ENCODE measurements around the gene KCNQ1. TPM values are rescaled to one million over a fixed set of nuclear protein-coding genes. Genes with fewer than 3 reads are reported as not detected.

Gene KCNQ1
- total RNA-seq, 1 donor from 2014 or later, result 4.8 TPM

DNA sequence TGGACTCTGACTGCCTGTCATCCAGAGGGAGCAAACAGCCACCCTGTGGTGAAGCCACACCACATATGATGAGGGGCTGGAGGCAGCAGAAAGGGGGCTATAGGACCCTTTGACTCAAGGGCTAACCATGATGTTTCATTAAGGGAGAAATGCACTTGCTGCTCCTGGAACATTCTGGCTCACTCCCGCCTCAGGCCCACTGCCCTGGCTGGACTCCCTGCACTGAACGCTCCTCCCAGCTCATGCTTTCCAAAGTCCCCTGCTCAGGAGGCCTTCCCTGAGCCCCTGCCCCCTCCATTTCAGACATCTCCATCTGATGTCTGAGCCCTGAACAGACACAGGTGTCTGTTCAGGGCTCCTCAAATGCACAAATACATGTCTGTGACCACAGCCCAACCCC, 371.7 kb downstream of the KCNQ1 start:
- H3K4me1 Mint-ChIP-seq (ENCODE audit: unreplicated experiment), result peaks cover 5% of the 10 kb centered on the region
- no peak for DNase-seq (ENCODE audit: extremely low spot score, unreplicated experiment)
- peaks cover 12% of the 10 kb centered on the region for H3K9me3 Mint-ChIP-seq
- H3K27ac Mint-ChIP-seq, result no peak overlapping the region
- no peaks in the 10 kb centered on the region for H3K36me3 Mint-ChIP-seq
- TF ChIP-seq, protein P1, sequence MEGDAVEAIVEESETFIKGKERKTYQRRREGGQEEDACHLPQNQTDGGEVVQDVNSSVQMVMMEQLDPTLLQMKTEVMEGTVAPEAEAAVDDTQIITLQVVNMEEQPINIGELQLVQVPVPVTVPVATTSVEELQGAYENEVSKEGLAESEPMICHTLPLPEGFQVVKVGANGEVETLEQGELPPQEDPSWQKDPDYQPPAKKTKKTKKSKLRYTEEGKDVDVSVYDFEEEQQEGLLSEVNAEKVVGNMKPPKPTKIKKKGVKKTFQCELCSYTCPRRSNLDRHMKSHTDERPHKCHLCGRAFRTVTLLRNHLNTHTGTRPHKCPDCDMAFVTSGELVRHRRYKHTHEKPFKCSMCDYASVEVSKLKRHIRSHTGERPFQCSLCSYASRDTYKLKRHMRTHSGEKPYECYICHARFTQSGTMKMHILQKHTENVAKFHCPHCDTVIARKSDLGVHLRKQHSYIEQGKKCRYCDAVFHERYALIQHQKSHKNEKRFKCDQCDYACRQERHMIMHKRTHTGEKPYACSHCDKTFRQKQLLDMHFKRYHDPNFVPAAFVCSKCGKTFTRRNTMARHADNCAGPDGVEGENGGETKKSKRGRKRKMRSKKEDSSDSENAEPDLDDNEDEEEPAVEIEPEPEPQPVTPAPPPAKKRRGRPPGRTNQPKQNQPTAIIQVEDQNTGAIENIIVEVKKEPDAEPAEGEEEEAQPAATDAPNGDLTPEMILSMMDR (conservative IDR thresholded peaks at IDR 0.05), result no peak
- H3K4me3 Mint-ChIP-seq, result no peak overlapping the region
- H3K27me3 Mint-ChIP-seq, result peaks cover 3% of the 10 kb centered on the region

DNA sequence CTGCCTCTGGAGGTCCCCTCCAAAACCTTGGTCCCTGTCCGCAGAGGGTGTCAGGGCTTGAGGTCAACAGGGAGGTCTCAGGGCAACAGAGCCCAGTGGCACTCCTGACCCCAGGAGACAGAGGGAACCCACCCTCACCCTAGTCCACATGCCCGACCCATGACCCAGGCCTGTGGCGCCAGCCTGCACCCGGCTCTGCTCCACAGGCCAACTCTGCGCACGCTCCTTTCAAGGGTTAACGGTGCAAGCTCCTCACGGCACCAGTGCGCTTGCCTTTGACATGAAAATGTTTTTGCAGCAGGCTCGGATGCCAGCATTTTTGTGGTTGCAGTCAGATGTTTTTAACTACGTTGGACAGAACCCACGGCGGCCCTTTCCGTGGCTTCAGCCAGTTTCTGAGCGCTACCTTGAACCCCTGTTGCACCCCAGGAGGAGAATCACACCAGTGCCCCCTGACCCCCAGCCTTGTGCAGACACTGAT, 372.2 kb downstream of the KCNQ1 start:
- DNase-seq (ENCODE audit: extremely low spot score, unreplicated experiment), result no peak
- TF ChIP-seq, protein P1 (conservative IDR thresholded peaks at IDR 0.05), result no peak
- Mint-ChIP-seq H3K4me1 (ENCODE audit: unreplicated experiment) (peaks cover 5% of the 10 kb centered on the region), H3K9me3 (peaks cover 12% of the 10 kb centered on the region), H3K4me3 (no peak overlapping the region), H3K27me3 (peaks cover 3% of the 10 kb centered on the region), H3K27ac (no peak overlapping the region), H3K36me3 (peaks cover under 1% of the 10 kb centered on the region)

DNA sequence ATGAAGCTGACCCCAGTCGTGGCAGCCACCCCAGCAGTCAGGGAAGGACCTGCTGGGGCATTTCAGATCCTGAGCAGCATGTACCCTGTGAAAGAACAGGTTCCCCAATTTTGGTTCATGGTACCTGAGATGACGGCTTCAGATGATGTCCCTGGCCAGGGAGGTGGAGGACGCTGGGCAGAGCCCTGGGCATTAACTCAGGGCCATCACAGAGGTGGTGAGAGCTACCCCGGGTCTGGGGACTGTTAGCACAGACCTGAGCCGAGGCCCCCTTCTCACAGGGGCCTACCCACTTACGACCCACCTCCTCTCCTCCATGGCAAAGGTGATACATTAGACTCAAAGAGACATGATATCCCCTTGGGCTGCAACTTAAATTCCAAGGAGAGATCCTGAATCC, 372.6 kb downstream of the KCNQ1 start:
- H3K27ac Mint-ChIP-seq, result no peak overlapping the region
- H3K4me1 Mint-ChIP-seq (ENCODE audit: unreplicated experiment), result peaks cover 5% of the 10 kb centered on the region

DNA sequence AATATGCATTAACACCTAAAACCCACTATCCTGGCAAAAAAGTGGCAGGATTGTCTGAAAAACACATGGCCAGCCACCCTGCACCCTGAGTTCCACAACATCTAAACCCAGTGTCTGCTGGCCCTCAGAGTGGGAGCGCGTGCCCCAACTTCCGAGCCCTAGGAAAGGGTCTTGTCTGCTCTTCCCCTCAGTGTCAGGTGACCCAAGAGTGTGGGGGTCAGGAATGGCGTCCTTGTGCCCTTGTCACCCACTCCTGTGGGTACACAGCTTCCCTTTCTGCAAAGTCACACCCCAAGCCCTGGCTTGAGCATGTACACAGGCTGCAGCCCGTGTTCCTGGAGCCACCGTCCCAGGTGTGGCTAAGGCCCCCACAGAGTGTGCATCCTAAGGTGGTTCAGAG, 373.2 kb downstream of the KCNQ1 start:
- TF ChIP-seq, protein P1 (conservative IDR thresholded peaks at IDR 0.05), result no peak
- peaks cover 3% of the 10 kb centered on the region for H3K27me3 Mint-ChIP-seq
- H3K9me3 Mint-ChIP-seq, result peaks cover 22% of the 10 kb centered on the region
- peaks cover 10% of the 10 kb centered on the region for H3K36me3 Mint-ChIP-seq
- peaks cover 1% of the 10 kb centered on the region for H3K4me1 Mint-ChIP-seq (ENCODE audit: unreplicated experiment)
- no peak overlapping the region for H3K4me3 Mint-ChIP-seq
- H3K27ac Mint-ChIP-seq, result no peak overlapping the region
- no peak for DNase-seq (ENCODE audit: extremely low spot score, unreplicated experiment)

More for the DNA sequence above, 372.6 kb downstream of the KCNQ1 start:
- Mint-ChIP-seq H3K9me3 (peaks cover 16% of the 10 kb centered on the region), H3K27me3 (peaks cover 3% of the 10 kb centered on the region), H3K36me3 (peaks cover 5% of the 10 kb centered on the region), H3K4me3 (no peak overlapping the region)
- TF ChIP-seq, protein P1 (conservative IDR thresholded peaks at IDR 0.05), result no peak
- no peak for DNase-seq (ENCODE audit: extremely low spot score, unreplicated experiment)

DNA sequence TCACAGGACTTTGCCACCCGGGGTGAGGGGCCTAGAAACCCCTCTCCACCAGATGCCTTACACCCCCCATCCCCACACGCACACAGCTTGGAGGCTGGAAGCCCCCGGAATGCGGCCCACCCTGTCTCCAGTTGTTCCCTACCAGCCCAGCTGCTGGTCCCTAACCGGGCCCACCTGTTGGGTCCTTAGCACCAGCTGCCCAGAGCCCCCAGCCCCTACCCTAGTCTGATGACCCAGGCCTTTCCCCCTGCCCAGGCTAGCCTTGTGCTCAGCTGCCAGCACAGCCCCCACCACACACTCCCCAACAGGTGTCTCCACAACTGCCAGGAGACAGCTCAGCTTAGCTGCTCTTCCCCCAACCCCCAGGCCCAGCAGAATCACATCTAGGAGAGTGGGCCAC, 373.7 kb downstream of the KCNQ1 start:
- H3K4me1 Mint-ChIP-seq (ENCODE audit: unreplicated experiment), result no peaks in the 10 kb centered on the region
- H3K27ac Mint-ChIP-seq, result no peak overlapping the region
- TF ChIP-seq, protein P1 (conservative IDR thresholded peaks at IDR 0.05), result no peak
- H3K27me3 Mint-ChIP-seq, result peaks cover 3% of the 10 kb centered on the region
- H3K4me3 Mint-ChIP-seq, result no peak overlapping the region
- H3K9me3 Mint-ChIP-seq, result peaks cover 26% of the 10 kb centered on the region
- no peak for DNase-seq (ENCODE audit: extremely low spot score, unreplicated experiment)
- H3K36me3 Mint-ChIP-seq, result peaks cover 14% of the 10 kb centered on the region

DNA sequence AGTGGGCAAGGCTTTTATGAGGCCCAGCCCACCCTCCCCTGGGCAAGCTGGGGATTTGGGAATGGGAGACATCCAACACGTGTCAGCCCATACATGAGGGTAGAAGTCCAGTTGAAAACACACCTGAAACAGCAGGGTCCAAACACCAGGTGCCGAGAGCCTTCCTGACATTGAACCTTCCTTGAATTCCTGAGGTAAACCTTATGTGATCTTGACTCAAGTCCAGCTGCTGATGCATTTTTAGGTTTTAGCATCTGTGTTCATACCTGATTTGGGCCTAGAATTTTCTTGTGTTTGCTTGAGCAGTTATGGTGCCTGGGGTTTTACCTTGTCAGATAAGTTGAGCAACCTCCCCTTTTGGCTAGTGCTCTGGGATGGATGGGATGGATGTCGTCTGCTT, 374.5 kb downstream of the KCNQ1 start:
- Mint-ChIP-seq H3K36me3 (peaks cover 16% of the 10 kb centered on the region), H3K4me3 (no peak overlapping the region), H3K9me3 (peaks cover 26% of the 10 kb centered on the region), H3K4me1 (ENCODE audit: unreplicated experiment) (peaks cover 2% of the 10 kb centered on the region), H3K27me3 (no peaks in the 10 kb centered on the region), H3K27ac (no peak overlapping the region)
- TF ChIP-seq, protein P1 (conservative IDR thresholded peaks at IDR 0.05), result no peak
- no peak for DNase-seq (ENCODE audit: extremely low spot score, unreplicated experiment)

Data from type B pancreatic cell (in vitro differentiated cells).